Measurements from ENCODE around the gene CPED1.

The CPED1 gene

GRCh38 chr7:121331574-121331973 lies 343.1 kb downstream of the CPED1 start:
- DNase-seq: no peak

GRCh38 chr7:121334376-121334775 lies 345.9 kb downstream of the CPED1 start:
- DNase-seq: no peak

GRCh38 chr7:121334875-121335648 lies 346.6 kb downstream of the CPED1 start:
- no peak for DNase-seq

GRCh38 chr7:121336579-121336978 lies 348.1 kb downstream of the CPED1 start:
- no peak for DNase-seq

- DNase-seq: no peak
These were observed 348.9 kb downstream of the CPED1 start for GRCh38 chr7:121337398-121337797.

- no peak for DNase-seq
These were observed 350.6 kb downstream of the CPED1 start for GRCh38 chr7:121339082-121339481.

GRCh38 chr7:121341933-121342332 lies 353.4 kb downstream of the CPED1 start:
- DNase-seq: no peak

- DNase-seq: no peak
These were observed 354.1 kb downstream of the CPED1 start for GRCh38 chr7:121342631-121343030.

- no peak for DNase-seq
These were observed 354.8 kb downstream of the CPED1 start for GRCh38 chr7:121343302-121343701.

GRCh38 chr7:121344093-121344492 lies 355.6 kb downstream of the CPED1 start:
- DNase-seq: no peak

- DNase-seq: no peak
These were observed 356.0 kb downstream of the CPED1 start for GRCh38 chr7:121344497-121344896.
